IMR-90 (cell line): ENCODE results near the gene STK10.

Source experiments
- RCOR1 ChIP-seq: IDR thresholded peaks from 2 replicates; pipeline ENCODE4 v1.6.1; 2012; ENCODE audit warnings: mild to moderate bottlenecking, low read length, improper control_type of control experiment; ENCODE audit not compliant: insufficient replicate concordance
- TF ChIP-seq, protein P1 (sequence below): conservative IDR thresholded peaks from 2 replicates; pipeline ENCODE4 v1.5.1; 2012; ENCODE audit warnings: mild to moderate bottlenecking, low read depth, low read length, improper control_type of control experiment

DNA sequence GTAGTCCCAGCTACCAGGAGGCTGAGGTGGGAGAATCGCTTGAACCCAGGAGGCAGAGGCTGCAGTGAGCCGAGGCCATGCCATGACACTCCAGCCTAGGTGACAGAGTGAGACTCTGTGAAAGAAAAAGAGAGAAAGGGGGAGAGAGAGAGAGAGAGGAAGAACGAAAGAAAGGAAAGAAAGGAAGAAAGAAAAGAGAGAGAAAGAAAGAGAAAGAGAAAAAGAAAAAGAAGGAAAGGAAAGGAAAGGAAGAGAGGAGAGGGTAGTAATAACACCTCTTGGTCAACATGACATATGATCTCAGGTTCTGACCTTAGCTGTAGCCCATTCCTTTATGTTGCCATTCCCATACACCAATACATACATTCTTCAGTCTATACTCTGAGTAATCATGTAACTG, 195.7 kb downstream of the STK10 start:
- TF ChIP-seq, protein P1, sequence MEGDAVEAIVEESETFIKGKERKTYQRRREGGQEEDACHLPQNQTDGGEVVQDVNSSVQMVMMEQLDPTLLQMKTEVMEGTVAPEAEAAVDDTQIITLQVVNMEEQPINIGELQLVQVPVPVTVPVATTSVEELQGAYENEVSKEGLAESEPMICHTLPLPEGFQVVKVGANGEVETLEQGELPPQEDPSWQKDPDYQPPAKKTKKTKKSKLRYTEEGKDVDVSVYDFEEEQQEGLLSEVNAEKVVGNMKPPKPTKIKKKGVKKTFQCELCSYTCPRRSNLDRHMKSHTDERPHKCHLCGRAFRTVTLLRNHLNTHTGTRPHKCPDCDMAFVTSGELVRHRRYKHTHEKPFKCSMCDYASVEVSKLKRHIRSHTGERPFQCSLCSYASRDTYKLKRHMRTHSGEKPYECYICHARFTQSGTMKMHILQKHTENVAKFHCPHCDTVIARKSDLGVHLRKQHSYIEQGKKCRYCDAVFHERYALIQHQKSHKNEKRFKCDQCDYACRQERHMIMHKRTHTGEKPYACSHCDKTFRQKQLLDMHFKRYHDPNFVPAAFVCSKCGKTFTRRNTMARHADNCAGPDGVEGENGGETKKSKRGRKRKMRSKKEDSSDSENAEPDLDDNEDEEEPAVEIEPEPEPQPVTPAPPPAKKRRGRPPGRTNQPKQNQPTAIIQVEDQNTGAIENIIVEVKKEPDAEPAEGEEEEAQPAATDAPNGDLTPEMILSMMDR = no peak
- no peak for TF ChIP-seq RCOR1
